Lung microvascular endothelial cell (primary cell): Measurements from ENCODE around the gene MBIP. TPM values are rescaled to one million over a fixed set of nuclear protein-coding genes. Genes with fewer than 3 reads are reported as not detected.

Experiments used
- DNase-seq, 2 donors: peaks; one replicate each; pipeline versions ENCODE4 v3.0.0 to v3.0.0-alpha.2; 2010; ENCODE audit warnings: low read depth in 2 of 2
- total RNA-seq: library from RNA; depleted of rRNA; stranded (reverse); fragments of >200 nt; gene quantifications from 2 replicates; pipeline ENCODE4 v1.2.1, GENCODE V29; 2014

MBIP gene
- total RNA-seq, 1 donor from 2014 or later: 6.5 TPM

- DNase-seq: no peak
Measured at GRCh38 chr14:36264595-36264994, 55.8 kb downstream of the MBIP start.

- DNase-seq: no peak
Measured at GRCh38 chr14:36264107-36264506, 56.3 kb downstream of the MBIP start.

GRCh38 chr14:36260970-36261640 lies 59.3 kb downstream of the MBIP start:
- no peak for DNase-seq

GRCh38 chr14:36258241-36258640 lies 62.2 kb downstream of the MBIP start:
- DNase-seq: no peak

GRCh38 chr14:36256126-36256801 lies 64.2 kb downstream of the MBIP start:
- DNase-seq: no peak

- DNase-seq: no peak
Measured at GRCh38 chr14:36254020-36254624, 66.3 kb downstream of the MBIP start.

Other genes with a start within 250 kb of the MBIP start
- not detected in 2 replicates for gene PTCSC3, start 143.9 kb downstream of the MBIP start, total RNA-seq
- under 0.01 TPM in 1 of 2 replicates, not detected in the other for gene NKX2-1, start 199.6 kb upstream of the MBIP start, total RNA-seq